ENCODE measurements around the gene TCEA3. TPM values are rescaled to one million over a fixed set of nuclear protein-coding genes. Genes with fewer than 3 reads are reported as not detected.
"Not testable (repeated sequence)": the region's sequence is repeated elsewhere in the genome, so short reads cannot be mapped to it uniquely, and the experiment has no call there.

Gene TCEA3
- total RNA-seq, 1 donor from 2014 or later: 3.1 TPM

GRCh38 chr1:23376890-23377811 is 47.4 kb downstream of the TCEA3 start:
- no peak for TF ChIP-seq CTCF (conservative IDR thresholded peaks at IDR 0.05; ENCODE audit: low read depth, low read length)
- no peak overlapping the region for H3K4me3 ChIP-seq (ENCODE audit: low read depth, low read length)
- no peak for DNase-seq (ENCODE audit: low read depth)

- not testable (repeated sequence) for H3K4me3 ChIP-seq (ENCODE audit: low read depth, low read length); DNase-seq (ENCODE audit: low read depth)
These were observed 50.3 kb downstream of the TCEA3 start for GRCh38 chr1:23374079-23374735.

- no peak for DNase-seq (ENCODE audit: low read depth)
- no peak for TF ChIP-seq CTCF (conservative IDR thresholded peaks at IDR 0.05; ENCODE audit: low read depth, low read length)
- H3K4me3 ChIP-seq (ENCODE audit: low read depth, low read length): no peak overlapping the region
These were observed 52.3 kb downstream of the TCEA3 start for GRCh38 chr1:23371987-23372880.

GRCh38 chr1:23370709-23371584 is 53.6 kb downstream of the TCEA3 start:
- TF ChIP-seq CTCF (conservative IDR thresholded peaks at IDR 0.05; ENCODE audit: low read depth, low read length): peak; percentile 11
- DNase-seq (ENCODE audit: low read depth): no peak
- peak overlapping the region; percentile 82 for H3K4me3 ChIP-seq (ENCODE audit: low read depth, low read length)

GRCh38 chr1:23370330-23370708 is 54.2 kb downstream of the TCEA3 start:
- TF ChIP-seq CTCF (conservative IDR thresholded peaks at IDR 0.05; ENCODE audit: low read depth, low read length): no peak
- peak overlapping the region; percentile 82 for H3K4me3 ChIP-seq (ENCODE audit: low read depth, low read length)
- DNase-seq (ENCODE audit: low read depth): no peak

- no peak for TF ChIP-seq CTCF (conservative IDR thresholded peaks at IDR 0.05; ENCODE audit: low read depth, low read length)
- H3K4me3 ChIP-seq (ENCODE audit: low read depth, low read length): peak within 1 kb of the TSS; percentile 82
- DNase-seq (ENCODE audit: low read depth): no peak
These were observed 55.1 kb downstream of the TCEA3 start, which contains the start of gene ZNF436 for GRCh38 chr1:23369335-23370013. Gene ZNF436, minus strand, starts transcription at chr1:23369836. Its CDS starts 1,831 bp downstream, at chr1:23368005.

Measured in epithelial cell of proximal tubule (primary cell).